ENCODE measurements around the gene ZSCAN23.
"Not testable (repeated sequence)": the region's sequence is repeated elsewhere in the genome, so short reads cannot be mapped to it uniquely, and the experiment has no call there.

The ZSCAN23 gene

DNA sequence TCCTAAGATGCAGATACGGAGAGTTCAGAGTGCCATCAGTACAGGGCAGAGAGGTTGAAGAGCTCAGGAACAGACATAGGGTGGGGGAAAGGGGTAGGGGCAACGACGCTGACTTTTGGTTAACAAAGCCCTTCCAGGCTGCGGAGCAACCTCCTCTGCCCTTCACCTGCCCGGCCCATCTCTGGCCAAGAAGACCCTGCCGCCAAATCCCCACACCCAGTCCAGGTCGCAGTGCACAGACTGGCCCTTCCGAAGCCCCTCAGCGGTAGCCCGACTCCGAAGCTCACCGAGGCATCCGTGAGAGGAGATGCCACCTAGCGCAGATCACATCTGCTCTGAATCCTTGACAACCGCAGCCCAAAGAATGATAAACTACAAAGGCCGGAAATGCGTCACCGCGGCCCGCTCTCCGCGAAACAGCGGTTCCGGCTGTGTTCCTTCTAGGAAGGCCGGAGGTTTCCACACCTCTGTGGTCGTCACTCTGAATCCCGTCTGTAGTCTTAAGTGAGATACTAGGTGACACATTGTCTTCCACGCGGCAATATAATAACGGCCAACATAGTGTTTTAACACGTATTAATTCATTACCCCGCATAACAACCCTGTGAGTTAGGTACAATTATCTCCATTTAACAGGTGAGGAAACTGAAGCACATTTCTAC is at the start of gene ZSCAN23:
Gene ZSCAN23 (minus strand): TSS at position 380 of the 662 bp plus-strand sequence. CDS start 7,225 bp downstream, outside the sequence.
- DNase-seq = no peak

DNA sequence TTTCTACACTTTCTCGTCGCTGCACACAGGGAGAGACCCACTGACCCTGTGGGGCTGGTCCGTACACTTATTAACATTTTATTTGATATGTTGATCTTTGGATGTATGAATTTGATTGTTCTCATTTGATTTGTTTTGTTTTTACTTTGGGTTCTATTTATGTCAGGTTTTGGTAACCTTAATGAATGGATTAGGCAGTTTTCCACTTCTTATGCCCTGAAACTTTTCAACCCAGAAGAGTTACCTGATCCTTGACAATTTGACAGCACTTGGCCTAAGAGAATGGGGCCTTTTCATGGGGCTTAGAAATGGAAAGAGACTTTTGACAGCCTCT is 48.7 kb upstream of the ZSCAN23 start:
- no peak for DNase-seq

DNA sequence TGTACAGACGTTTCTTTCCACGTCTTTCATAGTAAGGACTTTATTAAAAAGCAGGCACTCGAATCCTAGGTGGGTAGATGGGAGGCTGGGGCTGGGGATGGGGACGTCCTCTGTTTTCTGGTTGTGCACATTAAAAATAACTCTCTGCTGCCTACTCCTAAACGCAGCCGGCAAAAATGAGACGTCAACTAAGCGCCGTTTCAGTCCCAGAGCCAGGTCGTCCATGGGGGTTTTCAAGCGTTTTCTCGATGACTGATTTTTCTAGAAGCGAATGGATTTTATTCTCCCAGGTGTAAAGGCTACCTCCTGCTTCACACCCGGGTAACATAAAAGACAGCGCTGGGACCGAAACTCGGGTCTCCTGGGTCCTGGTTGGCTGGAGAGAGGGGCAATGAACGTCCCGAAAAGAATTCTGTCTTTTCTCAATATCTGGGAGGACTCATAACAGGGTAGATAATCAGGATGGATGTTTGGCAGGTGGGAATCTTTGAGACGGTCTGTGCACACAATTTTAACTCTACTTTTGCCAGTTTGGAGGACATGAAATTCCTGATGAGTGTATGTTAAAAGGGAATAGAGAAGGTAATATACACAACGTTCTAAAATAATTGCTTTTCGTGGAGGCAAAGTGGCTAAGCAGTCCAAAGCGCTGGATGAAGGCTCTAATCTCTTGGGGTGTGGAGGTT is 47.1 kb upstream of the ZSCAN23 start:
- DNase-seq = no peak

DNA sequence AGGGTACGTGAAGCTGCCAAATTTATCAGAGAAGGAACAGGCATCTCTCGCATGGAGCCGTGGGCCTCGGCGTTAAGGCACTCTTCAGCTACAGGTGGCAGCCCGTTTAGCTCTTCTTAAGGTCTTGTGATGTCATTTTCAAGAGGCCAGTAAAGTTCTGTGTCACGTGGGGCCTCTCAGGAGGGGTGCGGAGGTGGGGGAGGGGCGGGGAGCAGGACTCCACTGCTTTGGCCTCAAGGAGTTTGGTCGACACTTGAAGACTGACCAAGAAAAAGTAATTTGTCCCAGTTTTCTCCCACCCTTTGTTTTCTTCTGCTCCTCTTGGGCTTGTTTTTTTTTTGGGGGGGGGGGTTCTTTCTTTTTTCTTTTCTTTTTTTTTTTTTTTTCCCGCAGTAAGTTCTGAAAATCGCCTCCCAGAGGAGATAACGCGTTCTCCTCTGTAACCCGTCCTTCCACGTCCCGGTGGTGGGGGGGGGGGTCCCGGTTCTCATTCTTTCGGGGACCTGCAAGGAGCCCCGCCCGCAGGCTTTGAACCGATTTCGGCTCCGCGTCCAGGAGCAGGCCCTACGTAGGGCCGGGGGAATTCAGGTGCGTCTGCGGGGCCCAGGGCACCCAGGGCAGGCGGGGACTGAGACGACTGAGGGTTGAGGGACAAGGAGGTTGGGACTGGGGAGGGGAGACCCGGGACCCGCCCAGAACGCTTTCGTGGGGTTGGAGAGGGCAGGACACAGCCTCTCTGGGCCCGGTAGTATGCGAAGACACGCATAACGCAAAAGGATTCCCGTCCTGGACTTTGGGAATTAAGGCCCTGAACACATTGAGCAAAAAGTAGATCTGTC is 46.3 kb upstream of the ZSCAN23 start:
- no peak for DNase-seq

DNA sequence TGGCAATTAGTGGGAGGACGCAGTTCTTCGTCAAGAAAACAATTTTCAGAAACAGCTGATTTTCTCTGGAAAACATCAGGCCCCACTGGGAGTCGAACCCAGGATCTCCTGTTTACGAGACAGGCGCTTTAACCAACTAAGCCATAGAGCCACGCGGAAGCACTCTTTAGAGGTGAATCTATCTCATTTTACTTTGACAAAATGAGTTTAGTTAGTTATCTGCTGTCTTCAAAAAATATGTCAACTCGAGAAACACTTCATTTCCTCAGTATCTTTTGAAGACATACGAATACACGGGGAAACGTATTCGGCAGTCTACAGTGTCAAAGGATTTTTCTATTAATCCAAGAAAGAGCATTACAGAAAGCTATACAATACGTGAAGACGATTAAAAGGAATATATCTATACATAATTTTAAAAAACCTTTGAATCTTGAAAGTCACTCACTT is 45.6 kb upstream of the ZSCAN23 start:
- DNase-seq = no peak

DNA sequence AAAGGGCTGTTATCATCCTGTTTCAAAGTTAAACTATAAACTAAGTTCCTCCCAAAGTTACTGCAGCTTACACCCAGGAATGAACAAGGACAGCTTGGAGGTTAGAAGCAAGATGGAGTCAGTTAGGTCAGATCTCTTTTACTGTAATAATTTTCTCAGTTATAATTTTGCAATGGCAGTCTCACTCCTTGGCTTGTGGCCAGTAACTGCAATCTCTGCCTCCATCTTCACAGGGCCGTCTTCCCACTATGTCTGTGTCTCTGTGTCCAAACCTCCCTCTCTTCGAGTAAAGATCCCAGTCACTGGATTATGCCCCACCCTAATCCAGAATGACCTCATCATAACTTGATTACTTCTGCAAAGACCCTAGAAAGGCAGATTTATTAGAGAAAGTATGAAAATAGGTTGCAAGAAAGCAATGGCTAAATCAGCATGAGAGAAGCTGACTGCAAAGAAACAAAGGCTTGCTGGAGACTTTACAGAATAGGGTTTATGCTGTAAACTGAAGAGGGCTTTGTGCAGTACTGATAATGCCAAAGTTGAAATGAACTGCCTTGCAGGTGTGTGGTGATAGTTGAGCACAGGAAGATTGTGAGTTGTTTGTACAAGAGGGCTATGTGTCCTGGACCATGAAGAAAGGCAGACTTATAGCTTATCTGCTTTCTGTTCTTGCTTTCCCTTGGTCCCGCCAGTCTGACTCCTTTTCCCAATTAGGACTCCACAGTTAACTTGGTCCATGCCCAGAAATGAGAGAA is 43.9 kb upstream of the ZSCAN23 start:
- no peak for DNase-seq

DNA sequence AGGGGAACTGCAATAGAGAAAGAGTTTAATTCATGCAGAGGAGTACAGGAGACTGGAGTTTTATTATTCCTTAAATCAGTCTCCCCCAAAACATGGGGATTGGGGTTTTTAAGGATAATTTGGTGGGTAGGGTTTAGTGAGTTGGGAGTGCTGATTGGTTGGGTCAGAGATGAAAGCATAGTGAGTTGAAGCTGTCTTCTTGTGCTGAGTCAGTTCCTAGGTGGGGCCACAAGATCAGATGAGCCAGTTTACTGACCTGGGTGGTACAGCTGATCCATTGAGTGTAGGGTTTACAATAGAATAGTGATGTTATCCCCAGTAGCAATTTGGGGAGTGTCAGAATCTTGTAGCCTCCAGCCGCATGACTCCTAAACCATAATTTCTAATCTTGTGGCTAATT is 43.2 kb upstream of the ZSCAN23 start:
- no peak for DNase-seq

DNA sequence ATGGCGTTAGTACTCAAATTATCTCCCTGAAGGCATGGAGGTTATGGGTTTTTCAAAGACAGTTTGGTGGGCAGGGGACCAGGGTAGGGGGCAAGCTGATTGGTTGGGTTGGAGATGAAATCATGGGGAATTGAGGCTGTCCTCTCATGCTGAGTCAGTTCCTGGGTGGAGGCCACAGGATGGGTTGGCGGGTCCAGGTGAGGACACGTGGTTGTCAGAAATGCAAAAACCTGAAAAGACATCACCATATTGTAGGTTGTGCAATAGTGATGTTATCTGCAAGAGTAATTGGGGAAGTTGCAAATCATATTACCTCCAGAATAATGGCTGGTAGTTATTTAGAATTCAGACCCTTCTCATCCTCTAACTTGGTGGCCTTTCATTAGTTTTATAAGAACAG is 42.2 kb upstream of the ZSCAN23 start:
- no peak for DNase-seq

DNA sequence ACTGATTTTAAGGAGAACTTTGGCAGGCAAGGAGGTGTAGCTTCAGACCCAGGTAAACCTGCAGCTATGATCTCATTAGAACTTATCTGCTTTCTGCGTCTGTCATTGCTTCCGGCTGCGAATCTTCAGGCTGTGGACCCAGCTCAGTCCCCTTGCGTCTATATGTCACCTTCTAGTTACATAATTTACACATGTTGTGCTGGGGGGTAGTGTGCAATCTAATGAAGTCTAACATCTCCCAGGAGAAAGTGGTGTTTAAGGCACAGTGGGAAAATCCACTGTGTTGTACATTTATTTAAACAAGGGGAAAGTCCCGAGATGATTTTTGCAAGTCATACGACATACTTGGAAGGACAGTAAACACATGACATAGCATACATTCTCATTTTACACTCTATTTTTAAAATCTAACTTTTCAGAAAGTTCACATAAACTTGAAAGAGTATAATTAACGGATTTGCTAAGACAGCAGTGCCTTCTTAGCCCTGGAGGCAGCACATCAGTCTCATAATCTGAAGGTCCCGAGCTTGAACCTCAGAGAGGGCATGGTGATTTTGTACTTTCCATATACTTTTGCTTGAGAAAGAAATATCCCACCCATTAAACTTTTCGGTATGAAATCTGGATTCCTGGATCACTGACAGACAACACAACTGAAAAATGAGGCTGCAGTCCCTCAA is 37.1 kb upstream of the ZSCAN23 start:
- no peak for DNase-seq

DNA sequence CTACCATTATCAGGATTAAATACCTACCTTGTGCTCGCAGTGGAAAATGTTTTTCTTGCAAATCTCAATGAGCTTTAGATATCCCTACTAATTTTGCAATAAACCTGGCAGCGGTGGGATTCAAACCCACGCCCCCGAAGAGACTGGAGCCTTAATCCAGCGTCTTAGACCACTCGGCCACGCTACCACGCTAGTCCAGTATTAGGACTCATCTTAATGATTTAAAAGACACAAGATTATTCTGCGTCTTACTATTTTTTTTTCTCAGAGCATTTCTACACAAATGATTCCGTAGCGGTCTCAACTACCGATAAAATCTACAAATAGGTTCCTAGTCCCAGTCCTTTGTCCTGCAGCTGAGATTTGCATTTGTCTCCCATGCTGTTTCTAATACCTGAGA is 35.2 kb upstream of the ZSCAN23 start:
- DNase-seq = no peak

DNA sequence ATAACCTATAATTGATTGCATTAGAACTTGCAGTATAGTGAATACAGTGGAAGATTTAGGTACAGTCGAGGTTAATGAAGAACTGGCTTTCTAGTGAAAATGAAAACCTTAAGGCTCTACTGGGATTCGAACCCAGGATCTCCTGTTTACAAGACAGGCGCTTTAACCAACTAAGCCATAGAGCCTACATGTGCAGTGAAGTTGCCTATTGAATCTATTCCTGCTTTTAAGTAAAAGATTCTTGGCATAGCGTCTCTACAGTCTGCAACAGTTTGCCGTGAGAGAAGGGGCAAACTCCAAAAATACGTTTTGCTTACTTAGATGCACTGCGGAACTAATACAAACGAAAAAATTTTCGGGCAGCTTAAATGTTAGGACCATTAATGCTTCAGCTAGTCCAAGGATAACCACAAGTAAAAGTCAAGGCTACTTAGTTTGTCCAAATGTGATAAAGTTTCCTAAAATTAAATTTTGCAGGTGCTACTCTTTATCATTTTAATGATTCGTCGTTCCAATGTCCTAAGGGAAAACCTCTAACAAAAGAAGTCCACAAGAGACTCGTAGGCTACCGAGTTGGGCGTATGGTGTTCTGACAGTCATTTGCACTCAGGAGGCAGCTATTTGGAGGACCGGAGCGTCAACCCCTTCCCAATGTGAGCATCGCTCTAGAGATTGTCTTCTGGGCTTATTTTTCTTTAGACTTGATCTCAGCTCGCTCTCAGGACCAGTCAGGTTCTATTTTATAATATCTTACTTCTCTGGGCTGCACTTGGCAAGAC is 31.3 kb upstream of the ZSCAN23 start:
- DNase-seq = no peak

DNA sequence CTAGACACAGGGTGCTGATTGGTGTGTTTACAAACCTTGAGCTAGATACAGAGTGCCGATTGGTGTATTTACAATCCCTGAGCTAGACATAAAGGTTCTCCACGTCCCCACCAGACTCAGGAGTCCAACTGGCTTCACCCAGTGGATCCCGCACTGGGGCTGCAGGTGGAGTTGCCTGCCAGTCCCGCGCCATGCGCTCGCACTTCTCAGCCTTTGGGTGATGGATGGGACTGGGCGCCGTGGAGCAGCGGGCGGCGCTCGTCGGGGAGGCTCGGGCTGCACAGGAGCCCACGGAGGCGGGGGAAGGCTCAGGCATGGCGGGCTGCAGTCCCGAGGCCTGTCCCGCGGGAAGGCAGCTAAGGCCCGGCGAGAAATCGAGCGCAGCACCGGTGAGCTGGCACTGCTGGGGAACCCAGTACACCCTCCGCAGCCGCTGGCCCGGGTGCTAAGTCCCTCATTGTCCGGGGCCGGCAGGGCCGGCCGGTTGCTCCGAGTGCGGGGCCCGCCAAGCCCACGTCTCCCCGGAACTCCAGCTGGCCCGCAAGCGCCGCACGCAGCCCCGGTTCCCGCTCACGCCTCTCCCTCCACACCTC is 26.0 kb upstream of the ZSCAN23 start:
- DNase-seq = not testable (repeated sequence)

DNA sequence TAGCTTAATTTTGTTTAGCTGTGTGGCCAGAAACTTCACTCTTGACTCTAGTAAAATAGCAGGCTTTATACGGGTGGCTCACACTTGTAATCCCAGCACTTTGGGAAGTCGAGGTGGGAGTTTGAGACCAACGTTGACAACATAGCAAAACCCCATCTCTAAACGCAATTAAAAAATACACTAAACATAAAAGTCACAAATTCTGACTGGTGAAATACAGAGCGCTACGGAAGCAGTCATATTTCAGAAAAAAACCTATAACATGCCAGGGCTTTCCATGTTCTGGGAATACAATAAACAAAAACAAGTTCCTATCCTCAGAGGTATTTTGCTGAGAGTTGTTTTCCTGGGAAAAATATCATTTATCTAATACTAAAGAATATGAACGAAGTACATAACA is 24.8 kb upstream of the ZSCAN23 start:
- no peak for DNase-seq

DNA sequence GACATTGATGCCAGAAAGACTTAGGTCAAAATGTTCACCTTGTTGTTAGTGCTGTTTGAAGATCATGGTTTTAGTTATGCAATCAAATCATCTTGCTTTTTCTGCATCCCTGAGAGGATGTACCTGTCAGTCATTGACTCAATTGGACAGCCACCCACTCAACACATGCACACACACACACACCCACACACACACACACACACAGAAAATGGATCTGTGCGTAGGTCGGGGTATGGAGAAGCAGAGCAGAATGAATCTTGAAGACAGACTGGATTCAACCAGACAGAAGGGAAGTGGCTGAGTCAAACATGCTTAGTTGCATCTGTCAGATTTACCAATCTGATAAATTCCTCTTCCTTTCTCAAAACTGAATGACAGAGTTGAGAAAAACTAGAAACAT is 19.1 kb upstream of the ZSCAN23 start:
- no peak for DNase-seq

DNA sequence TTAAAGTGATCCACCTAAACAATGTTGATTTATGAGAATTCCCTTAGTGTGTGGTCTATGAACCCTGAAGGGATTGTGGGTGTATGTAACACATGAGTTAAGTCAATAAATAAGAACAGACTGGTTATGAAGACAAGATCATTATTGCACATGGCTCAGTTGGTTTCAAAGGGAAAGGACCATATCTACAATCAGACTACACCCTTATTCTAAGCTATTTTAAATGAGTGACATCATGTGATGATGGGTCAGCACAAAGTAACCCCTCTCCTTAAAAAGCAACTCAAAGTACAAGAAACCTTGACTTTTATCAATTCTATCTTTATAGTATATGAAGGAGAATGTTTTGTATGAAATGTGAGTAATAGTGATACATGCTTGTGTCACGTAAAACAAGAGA is 15.3 kb upstream of the ZSCAN23 start:
- no peak for DNase-seq

DNA sequence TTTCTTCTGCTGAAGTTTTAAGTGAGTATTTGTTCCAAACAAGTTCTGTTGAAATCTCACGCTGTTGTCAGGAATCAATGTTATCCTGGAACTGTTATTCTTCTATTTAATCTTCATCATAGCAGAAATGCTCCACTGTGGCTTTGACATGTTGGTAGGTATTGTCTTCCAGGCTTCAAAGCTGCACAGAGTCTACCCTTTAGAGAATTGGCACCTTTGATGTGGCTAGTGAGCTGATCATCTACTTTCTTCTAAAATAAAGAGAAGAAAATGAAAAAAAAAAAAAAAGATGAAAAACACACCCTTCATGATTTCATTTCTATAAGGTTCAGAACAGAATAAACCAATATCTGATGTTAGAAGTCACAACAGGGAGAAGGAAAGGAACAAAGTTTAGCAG is 5.8 kb upstream of the ZSCAN23 start:
- DNase-seq = no peak

DNA sequence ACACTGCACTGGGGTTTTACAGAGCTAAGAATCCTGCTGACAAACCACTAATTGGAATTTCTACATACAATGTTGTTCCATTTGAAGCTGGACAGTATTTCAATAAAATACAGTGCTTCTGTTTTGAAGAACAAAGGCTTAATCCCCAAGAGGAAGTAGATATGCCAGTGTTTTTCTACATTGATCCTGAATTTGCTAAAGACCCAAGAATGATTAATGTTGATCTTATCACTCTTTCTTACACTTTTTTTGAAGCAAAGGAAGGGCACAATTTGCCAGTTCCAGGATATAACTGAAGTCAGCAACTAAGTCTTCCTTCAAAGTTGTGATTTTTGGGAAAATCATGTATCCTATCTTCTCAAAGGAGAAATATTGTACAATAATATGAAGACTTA is 4.2 kb upstream of the ZSCAN23 start:
- DNase-seq = not testable (repeated sequence)

DNA sequence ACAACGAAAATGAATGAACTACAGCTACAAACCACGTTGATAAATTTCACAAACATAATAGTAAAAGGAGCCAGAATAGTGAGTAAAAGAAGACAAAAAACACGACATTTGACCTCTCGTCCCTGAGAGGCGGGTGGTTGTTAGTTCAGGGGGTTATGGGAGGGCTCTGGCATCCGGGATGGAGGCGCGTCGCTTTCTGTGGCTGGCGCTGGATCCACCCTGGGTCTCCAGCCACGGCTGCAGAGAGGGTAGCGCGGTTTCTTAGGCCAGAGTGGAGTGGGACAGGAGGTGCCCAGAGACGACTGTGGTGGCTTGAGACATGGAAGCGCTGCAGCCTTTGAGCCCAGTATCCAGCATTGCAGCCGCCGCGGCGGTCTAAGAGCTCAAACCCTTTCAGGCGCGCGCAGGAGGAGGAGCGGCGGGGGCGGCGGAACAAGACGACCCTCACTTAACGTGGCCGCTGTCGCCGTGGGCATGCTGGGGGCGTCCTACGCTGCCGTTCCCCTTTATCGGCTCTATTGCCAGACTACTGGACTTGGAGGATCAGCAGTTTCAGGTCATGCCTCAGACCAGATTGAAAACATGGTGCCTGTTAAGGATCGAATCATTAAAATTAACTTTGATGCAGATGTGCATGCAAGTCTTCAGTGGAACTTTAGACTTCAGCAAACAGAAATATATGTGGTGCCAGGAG is 3.7 kb upstream of the ZSCAN23 start:
- no peak for DNase-seq

DNA sequence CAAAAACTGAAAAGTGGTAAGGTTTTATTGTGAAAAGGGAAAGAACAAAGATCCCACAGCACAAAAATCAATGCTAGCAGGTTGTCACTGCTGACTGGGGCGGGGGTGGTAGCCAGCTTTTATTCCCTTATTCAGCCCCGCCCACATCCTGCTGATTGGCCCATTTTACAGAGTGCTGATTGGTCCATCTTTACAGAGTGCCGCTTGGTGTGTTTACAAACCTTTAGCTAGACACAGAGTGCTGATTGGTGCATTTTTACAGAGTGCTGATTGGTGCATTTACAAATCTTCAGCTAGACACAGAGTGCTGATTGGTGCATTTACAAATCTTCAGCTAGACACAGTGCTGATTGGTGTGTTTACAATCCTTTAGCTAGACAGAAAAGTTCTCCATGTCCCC is 1.5 kb upstream of the ZSCAN23 start:
- DNase-seq = not testable (repeated sequence)

DNA sequence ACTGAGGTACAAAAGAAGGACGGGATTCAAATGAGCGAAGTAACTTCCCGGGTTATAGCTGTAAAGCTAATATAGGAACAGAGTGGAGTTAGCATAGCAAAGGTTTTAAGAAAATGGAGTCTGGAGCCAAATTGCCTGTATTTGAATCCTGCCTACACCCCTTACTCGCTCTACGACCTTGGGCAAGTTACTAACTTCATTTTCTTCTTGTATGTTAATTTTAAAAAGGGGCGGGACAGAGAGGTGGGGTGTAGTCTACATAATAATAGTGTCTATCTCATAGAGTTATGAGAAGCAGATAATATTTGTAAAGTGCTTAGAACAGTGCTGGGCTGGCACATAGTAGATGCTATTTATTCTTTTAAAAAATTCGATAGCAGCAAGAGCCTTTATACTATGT is 705 bp downstream of the ZSCAN23 start:
- no peak for DNase-seq

DNA sequence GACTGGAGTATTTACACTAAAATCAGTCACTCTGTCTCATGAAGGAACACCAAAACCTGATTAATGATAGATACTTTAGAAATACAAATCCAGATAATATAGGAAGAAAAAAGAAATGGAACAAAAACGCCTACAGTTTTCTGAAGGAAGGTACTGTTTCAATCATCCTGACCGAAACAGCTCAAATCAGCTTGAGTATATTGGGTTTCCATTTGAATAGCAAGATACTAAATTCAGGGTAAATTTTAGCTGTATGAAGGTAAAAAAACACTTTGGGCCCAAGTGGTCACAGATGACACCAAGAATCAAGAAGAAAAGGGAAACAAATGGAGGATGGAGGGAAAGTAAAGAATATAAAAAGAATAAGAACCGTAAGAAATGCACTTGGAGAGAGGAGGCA is 6.9 kb downstream of the ZSCAN23 start:
- DNase-seq = no peak
